Thoracic aorta (tissue), 2 donors: ENCODE measurements around the gene COL4A6. TPM values are rescaled to one million over a fixed set of nuclear protein-coding genes. Genes with fewer than 3 reads are reported as not detected.

Source experiments
- ATAC-seq: fragments of 150-250 bp; one replicate; pipeline ENCODE4 v1.8.0; 2017; ENCODE audit warnings: low read depth; ENCODE audit not compliant: insufficient number of reproducible peaks, low FRiP score
- DNase-seq: peaks from one replicate; pipeline ENCODE4 v3.0.0-alpha.2; 2020; ENCODE audit warnings: low spot score
- H3K27ac ChIP-seq, 2 donors: fragments of 200-600 bp; sonication (generic); 1 replicate in 1 of 2; 2 replicates in 1 of 2; pipeline ENCODE4 v1.5.1; 2016; ENCODE audit warnings: mild to moderate bottlenecking in 2 of 2, moderate library complexity in 2 of 2
- H3K27me3 ChIP-seq: fragments of 200-600 bp; sonication (generic); replicated peaks from 2 replicates; pipeline ENCODE4 v1.6.0; 2016; ENCODE audit warnings: mild to moderate bottlenecking; ENCODE audit not compliant: insufficient read depth
- H3K36me3 ChIP-seq: fragments of 200-600 bp; sonication (generic); one replicate; pipeline ENCODE4 v1.5.1; 2016
- H3K4me1 ChIP-seq, 2 donors: fragments of 200-600 bp; sonication (generic); 1 replicate in 1 of 2; 2 replicates in 1 of 2; pipeline versions ENCODE4 v1.5.1 to v1.6.0; 2016; ENCODE audit warnings: low read depth in 2 of 2, mild to moderate bottlenecking in 1 of 2; ENCODE audit not compliant: control insufficient read depth in 1 of 2
- H3K4me3 ChIP-seq: fragments of 200-600 bp; sonication (generic); 2 replicates; pipeline ENCODE4 v1.5.1; 2016; ENCODE audit warnings: mild to moderate bottlenecking
- H3K9me3 ChIP-seq: fragments of 200-600 bp; sonication (generic); 2 replicates; pipeline ENCODE4 v1.5.1; 2016
- CTCF ChIP-seq: fragments of 200-600 bp; sonication (generic); IDR thresholded peaks from one replicate; pipeline ENCODE4 v1.5.1; 2019; ENCODE audit warnings: antibody characterized with exemption
- total RNA-seq, 2 donors: library from RNA; depleted of rRNA; stranded (reverse); fragments of >200 nt; gene quantifications; one replicate each; pipeline versions ENCODE4 v1.1.0 to v1.2.3, GENCODE V29; 2016

COL4A6 gene
- total RNA-seq, 2 donors from 2014 or later: 1.3 to 2.2 TPM

- TF ChIP-seq CTCF: no peak
- no peak overlapping the region for H3K27ac ChIP-seq
- no peaks in the 10 kb centered on the region for H3K36me3 ChIP-seq
- no peak overlapping the region for H3K4me3 ChIP-seq
- no peaks in the 10 kb centered on the region for H3K9me3 ChIP-seq
- no peaks in the 10 kb centered on the region for H3K27me3 ChIP-seq
- no peak for ATAC-seq
- H3K4me1 ChIP-seq: no peaks in the 10 kb centered on the region
- DNase-seq: no peak
Observed at GRCh38 chrX:108420481-108420880, 17.7 kb downstream of the COL4A6 start.

- no peak for ATAC-seq
- H3K4me3 ChIP-seq: no peak overlapping the region
- no peaks in the 10 kb centered on the region for H3K4me1 ChIP-seq
- H3K27me3 ChIP-seq: no peaks in the 10 kb centered on the region
- DNase-seq: no peak
- no peaks in the 10 kb centered on the region for H3K9me3 ChIP-seq
- no peak overlapping the region for H3K27ac ChIP-seq
- H3K36me3 ChIP-seq: no peaks in the 10 kb centered on the region
- TF ChIP-seq CTCF: no peak
Observed at GRCh38 chrX:108419401-108419800, 18.8 kb downstream of the COL4A6 start.

- DNase-seq (no peak), ATAC-seq (no peak)
- TF ChIP-seq CTCF: no peak
- Histone ChIP-seq H3K9me3 (no peaks in the 10 kb centered on the region), H3K27me3 (no peaks in the 10 kb centered on the region), H3K36me3 (no peaks in the 10 kb centered on the region), H3K27ac (no peak overlapping the region), H3K4me1 (no peaks in the 10 kb centered on the region), H3K4me3 (no peak overlapping the region)
Observed at GRCh38 chrX:108417257-108417656, 21.0 kb downstream of the COL4A6 start.

GRCh38 chrX:108415891-108416290 lies 22.3 kb downstream of the COL4A6 start:
- ATAC-seq (no peak), DNase-seq (no peak)
- Histone ChIP-seq H3K9me3 (no peaks in the 10 kb centered on the region), H3K36me3 (no peaks in the 10 kb centered on the region), H3K4me1 (no peaks in the 10 kb centered on the region), H3K27ac (no peak overlapping the region), H3K4me3 (no peak overlapping the region), H3K27me3 (no peaks in the 10 kb centered on the region)
- TF ChIP-seq CTCF: no peak

- H3K4me3 ChIP-seq: no peak overlapping the region
- H3K9me3 ChIP-seq: no peaks in the 10 kb centered on the region
- H3K36me3 ChIP-seq: no peaks in the 10 kb centered on the region
- no peaks in the 10 kb centered on the region for H3K27me3 ChIP-seq
- DNase-seq: no peak
- no peak for ATAC-seq
- H3K27ac ChIP-seq: no peak overlapping the region
- no peaks in the 10 kb centered on the region for H3K4me1 ChIP-seq
- no peak for TF ChIP-seq CTCF
Observed at GRCh38 chrX:108415146-108415545, 23.1 kb downstream of the COL4A6 start.
